H1 (cell line): ENCODE data around the gene SVIL. TPM values are rescaled to one million over a fixed set of nuclear protein-coding genes. Genes with fewer than 3 reads are reported as not detected.

Source experiments
- CHD2 ChIP-seq: IDR thresholded peaks from 2 replicates; pipeline ENCODE4 v1.6.1; 2012; ENCODE audit warnings: low read length, improper control_type of control experiment
- KDM5A ChIP-seq: fragments of 200-600 bp; IDR thresholded peaks from 2 replicates; pipeline ENCODE4 v1.7.1; 2012; ENCODE audit warnings: mild to moderate bottlenecking, low read length, inconsistent platforms, mixed read lengths
- polyA plus RNA-seq, 7 experiments: library from polyadenylated mRNA; depleted of rRNA in 3 of 7; stranded (reverse) in 5 of 7; unstranded in 2 of 7; fragments of >200 nt in 5 of 7; fragments of 200-250 nt in 2 of 7; gene quantifications; 1 replicate in 5 of 7; 2 replicates in 1 of 7; 4 replicates in 1 of 7; pipeline versions ENCODE4 v1.2.1 to v1.2.3, GENCODE V29; 2011 to 2013; ENCODE audit warnings: missing spikeins in 2 of 7, mixed read lengths in 2 of 7
- total RNA-seq: library from RNA; stranded (reverse); fragmentation: NEBNext Ultra II Directional; extraction: Animal tissue kit (Norgen Biotek cat#: 25700); gene quantifications from 2 replicates; pipeline ENCODE4 v1.2.1, GENCODE V29; 2021
- TF ChIP-seq, protein P1 (sequence below): IDR thresholded peaks from 2 replicates; pipeline ENCODE4 v1.6.1; 2012; ENCODE audit warnings: inconsistent platforms
- TF ChIP-seq, protein P2 (sequence below): fragments of 300-600 bp; sonication (generic); IDR thresholded peaks from 2 replicates; pipeline ENCODE4 v1.7.1; 2012; ENCODE audit warnings: low read length, moderate library complexity, mild to moderate bottlenecking, inconsistent platforms; ENCODE audit not compliant: insufficient replicate concordance

The SVIL gene
- total and polyA plus RNA-seq, 2 of the 8 experiments (the other 6 are each of a cell fraction or from before 2014, with no cell fraction given) = 4.7 to 15.4 TPM

DNA sequence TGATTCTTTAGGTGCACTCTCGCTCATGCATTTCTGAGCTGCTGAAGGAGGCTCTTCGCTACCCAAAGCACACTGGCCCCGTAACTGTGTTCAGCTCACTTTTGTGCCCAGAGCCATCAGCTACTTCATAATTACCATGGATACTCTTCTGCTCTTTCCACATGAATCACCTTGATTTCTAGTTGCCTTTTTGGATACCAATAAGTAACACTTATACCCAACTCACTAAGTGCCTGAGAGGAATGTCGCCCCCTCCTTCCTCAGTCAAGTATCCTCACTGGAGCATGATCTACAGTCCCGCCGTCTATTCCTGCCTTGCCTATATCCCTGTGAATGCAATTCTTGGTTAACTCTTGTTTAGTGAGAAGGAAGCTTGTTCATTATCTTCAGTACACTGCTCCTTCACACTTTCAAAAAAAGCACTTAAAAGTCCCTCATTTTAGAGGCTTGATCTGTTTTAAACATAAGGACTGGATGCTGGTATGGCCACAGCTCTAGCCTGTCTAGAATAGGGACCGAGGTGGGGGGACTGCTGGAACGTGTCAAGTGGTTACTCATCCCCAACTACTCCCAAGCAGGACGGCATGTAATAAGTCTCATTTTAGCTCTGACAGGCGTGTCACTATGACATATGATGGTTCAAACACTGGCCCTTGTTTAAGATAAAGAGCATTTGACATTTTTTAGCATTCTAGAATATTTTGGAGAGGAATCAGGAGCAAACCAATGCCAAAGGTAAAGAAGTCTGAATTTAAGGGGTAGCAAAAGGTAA is 23.7 kb downstream of the SVIL start (continued):
- TF ChIP-seq, protein P1, sequence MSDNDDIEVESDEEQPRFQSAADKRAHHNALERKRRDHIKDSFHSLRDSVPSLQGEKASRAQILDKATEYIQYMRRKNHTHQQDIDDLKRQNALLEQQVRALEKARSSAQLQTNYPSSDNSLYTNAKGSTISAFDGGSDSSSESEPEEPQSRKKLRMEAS = no peak
- TF ChIP-seq CHD2 (no peak), KDM5A (no peak)
- TF ChIP-seq, protein P2, sequence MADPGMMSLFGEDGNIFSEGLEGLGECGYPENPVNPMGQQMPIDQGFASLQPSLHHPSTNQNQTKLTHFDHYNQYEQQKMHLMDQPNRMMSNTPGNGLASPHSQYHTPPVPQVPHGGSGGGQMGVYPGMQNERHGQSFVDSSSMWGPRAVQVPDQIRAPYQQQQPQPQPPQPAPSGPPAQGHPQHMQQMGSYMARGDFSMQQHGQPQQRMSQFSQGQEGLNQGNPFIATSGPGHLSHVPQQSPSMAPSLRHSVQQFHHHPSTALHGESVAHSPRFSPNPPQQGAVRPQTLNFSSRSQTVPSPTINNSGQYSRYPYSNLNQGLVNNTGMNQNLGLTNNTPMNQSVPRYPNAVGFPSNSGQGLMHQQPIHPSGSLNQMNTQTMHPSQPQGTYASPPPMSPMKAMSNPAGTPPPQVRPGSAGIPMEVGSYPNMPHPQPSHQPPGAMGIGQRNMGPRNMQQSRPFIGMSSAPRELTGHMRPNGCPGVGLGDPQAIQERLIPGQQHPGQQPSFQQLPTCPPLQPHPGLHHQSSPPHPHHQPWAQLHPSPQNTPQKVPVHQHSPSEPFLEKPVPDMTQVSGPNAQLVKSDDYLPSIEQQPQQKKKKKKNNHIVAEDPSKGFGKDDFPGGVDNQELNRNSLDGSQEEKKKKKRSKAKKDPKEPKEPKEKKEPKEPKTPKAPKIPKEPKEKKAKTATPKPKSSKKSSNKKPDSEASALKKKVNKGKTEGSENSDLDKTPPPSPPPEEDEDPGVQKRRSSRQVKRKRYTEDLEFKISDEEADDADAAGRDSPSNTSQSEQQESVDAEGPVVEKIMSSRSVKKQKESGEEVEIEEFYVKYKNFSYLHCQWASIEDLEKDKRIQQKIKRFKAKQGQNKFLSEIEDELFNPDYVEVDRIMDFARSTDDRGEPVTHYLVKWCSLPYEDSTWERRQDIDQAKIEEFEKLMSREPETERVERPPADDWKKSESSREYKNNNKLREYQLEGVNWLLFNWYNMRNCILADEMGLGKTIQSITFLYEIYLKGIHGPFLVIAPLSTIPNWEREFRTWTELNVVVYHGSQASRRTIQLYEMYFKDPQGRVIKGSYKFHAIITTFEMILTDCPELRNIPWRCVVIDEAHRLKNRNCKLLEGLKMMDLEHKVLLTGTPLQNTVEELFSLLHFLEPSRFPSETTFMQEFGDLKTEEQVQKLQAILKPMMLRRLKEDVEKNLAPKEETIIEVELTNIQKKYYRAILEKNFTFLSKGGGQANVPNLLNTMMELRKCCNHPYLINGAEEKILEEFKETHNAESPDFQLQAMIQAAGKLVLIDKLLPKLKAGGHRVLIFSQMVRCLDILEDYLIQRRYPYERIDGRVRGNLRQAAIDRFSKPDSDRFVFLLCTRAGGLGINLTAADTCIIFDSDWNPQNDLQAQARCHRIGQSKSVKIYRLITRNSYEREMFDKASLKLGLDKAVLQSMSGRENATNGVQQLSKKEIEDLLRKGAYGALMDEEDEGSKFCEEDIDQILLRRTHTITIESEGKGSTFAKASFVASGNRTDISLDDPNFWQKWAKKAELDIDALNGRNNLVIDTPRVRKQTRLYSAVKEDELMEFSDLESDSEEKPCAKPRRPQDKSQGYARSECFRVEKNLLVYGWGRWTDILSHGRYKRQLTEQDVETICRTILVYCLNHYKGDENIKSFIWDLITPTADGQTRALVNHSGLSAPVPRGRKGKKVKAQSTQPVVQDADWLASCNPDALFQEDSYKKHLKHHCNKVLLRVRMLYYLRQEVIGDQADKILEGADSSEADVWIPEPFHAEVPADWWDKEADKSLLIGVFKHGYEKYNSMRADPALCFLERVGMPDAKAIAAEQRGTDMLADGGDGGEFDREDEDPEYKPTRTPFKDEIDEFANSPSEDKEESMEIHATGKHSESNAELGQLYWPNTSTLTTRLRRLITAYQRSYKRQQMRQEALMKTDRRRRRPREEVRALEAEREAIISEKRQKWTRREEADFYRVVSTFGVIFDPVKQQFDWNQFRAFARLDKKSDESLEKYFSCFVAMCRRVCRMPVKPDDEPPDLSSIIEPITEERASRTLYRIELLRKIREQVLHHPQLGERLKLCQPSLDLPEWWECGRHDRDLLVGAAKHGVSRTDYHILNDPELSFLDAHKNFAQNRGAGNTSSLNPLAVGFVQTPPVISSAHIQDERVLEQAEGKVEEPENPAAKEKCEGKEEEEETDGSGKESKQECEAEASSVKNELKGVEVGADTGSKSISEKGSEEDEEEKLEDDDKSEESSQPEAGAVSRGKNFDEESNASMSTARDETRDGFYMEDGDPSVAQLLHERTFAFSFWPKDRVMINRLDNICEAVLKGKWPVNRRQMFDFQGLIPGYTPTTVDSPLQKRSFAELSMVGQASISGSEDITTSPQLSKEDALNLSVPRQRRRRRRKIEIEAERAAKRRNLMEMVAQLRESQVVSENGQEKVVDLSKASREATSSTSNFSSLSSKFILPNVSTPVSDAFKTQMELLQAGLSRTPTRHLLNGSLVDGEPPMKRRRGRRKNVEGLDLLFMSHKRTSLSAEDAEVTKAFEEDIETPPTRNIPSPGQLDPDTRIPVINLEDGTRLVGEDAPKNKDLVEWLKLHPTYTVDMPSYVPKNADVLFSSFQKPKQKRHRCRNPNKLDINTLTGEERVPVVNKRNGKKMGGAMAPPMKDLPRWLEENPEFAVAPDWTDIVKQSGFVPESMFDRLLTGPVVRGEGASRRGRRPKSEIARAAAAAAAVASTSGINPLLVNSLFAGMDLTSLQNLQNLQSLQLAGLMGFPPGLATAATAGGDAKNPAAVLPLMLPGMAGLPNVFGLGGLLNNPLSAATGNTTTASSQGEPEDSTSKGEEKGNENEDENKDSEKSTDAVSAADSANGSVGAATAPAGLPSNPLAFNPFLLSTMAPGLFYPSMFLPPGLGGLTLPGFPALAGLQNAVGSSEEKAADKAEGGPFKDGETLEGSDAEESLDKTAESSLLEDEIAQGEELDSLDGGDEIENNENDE = no peak
- TF ChIP-seq, all 59 proteins: peak for 0
